ENCODE results near the gene ZNF417.
A peak's percentile ranks its signal among the peaks of the same experiment; 100 is the strongest.
"Not testable (repeated sequence)": the region's sequence is repeated elsewhere in the genome, so short reads cannot be mapped to it uniquely, and the experiment has no call there.

Gene ZNF417

GRCh38 chr19:57916168-57916995, at the start of gene ZNF417:
Gene ZNF417, minus strand, starts transcription at chr19:57916592. Its CDS starts 181 bp downstream, at chr19:57916411.
- peak; percentile 98 for DNase-seq (ENCODE audit: low read depth, low spot score)

GRCh38 chr19:57964761-57965160, 48.4 kb upstream of the ZNF417 start:
- DNase-seq (ENCODE audit: low read depth, low spot score), result no peak

GRCh38 chr19:57961785-57962184, 45.4 kb upstream of the ZNF417 start:
- DNase-seq (ENCODE audit: low read depth, low spot score), result no peak

GRCh38 chr19:57954996-57955395, 38.6 kb upstream of the ZNF417 start:
- no peak for DNase-seq (ENCODE audit: low read depth, low spot score)

GRCh38 chr19:57949702-57950101, 33.3 kb upstream of the ZNF417 start:
- no peak for DNase-seq (ENCODE audit: low read depth, low spot score)

- DNase-seq (ENCODE audit: low read depth, low spot score), result no peak
Measured at GRCh38 chr19:57949296-57949695, 32.9 kb upstream of the ZNF417 start.

- DNase-seq (ENCODE audit: low read depth, low spot score), result peak; percentile 92
Measured at GRCh38 chr19:57947419-57948134, 31.2 kb upstream of the ZNF417 start, which contains the start of gene ZNF256. Gene ZNF256, minus strand, starts transcription at chr19:57947706. Its CDS starts 232 bp downstream, at chr19:57947474.

- DNase-seq (ENCODE audit: low read depth, low spot score), result no peak
Measured at GRCh38 chr19:57947088-57947418, 30.7 kb upstream of the ZNF417 start.

GRCh38 chr19:57946316-57946715, 29.9 kb upstream of the ZNF417 start:
- no peak for DNase-seq (ENCODE audit: low read depth, low spot score)

GRCh38 chr19:57941593-57941992, 25.2 kb upstream of the ZNF417 start:
- DNase-seq (ENCODE audit: low read depth, low spot score), result no peak

- DNase-seq (ENCODE audit: low read depth, low spot score), result no peak
Measured at GRCh38 chr19:57935731-57936130, 19.3 kb upstream of the ZNF417 start.

GRCh38 chr19:57934820-57935665, 18.7 kb upstream of the ZNF417 start, which contains the start of gene ZNF418:
Gene ZNF418, minus strand, starts transcription at chr19:57935402. Its CDS starts 1,580 bp downstream, at chr19:57933822.
- DNase-seq (ENCODE audit: low read depth, low spot score), result peak; percentile 94

GRCh38 chr19:57927587-57927986, 11.2 kb upstream of the ZNF417 start:
- no peak for DNase-seq (ENCODE audit: low read depth, low spot score)

GRCh38 chr19:57914531-57914930, 1.9 kb downstream of the ZNF417 start:
- DNase-seq (ENCODE audit: low read depth, low spot score), result no peak

GRCh38 chr19:57907394-57907793, 9.0 kb downstream of the ZNF417 start:
- no peak for DNase-seq (ENCODE audit: low read depth, low spot score)

- no peak for DNase-seq (ENCODE audit: low read depth, low spot score)
Measured at GRCh38 chr19:57905258-57905657, 11.1 kb downstream of the ZNF417 start.

- no peak for DNase-seq (ENCODE audit: low read depth, low spot score)
Measured at GRCh38 chr19:57903618-57904184, 12.7 kb downstream of the ZNF417 start.

- no peak for DNase-seq (ENCODE audit: low read depth, low spot score)
Measured at GRCh38 chr19:57900311-57900710, 16.1 kb downstream of the ZNF417 start.

- DNase-seq (ENCODE audit: low read depth, low spot score), result not testable (repeated sequence)
Measured at GRCh38 chr19:57890706-57891105, 25.7 kb downstream of the ZNF417 start.

- DNase-seq (ENCODE audit: low read depth, low spot score), result peak; percentile 96
Measured at GRCh38 chr19:57888560-57889231, 27.7 kb downstream of the ZNF417 start, which contains the start of gene ZNF814. Gene ZNF814, minus strand, starts transcription at chr19:57889037. Its CDS starts 235 bp downstream, at chr19:57888802.

GRCh38 chr19:57888107-57888559, 28.3 kb downstream of the ZNF417 start:
- DNase-seq (ENCODE audit: low read depth, low spot score), result no peak
